ENCODE data around the gene ATP5PB. TPM values are rescaled to one million over a fixed set of nuclear protein-coding genes. Genes with fewer than 3 reads are reported as not detected.

Gene ATP5PB
- total RNA-seq, 1 experiment from 2014 or later: 194 TPM

DNA sequence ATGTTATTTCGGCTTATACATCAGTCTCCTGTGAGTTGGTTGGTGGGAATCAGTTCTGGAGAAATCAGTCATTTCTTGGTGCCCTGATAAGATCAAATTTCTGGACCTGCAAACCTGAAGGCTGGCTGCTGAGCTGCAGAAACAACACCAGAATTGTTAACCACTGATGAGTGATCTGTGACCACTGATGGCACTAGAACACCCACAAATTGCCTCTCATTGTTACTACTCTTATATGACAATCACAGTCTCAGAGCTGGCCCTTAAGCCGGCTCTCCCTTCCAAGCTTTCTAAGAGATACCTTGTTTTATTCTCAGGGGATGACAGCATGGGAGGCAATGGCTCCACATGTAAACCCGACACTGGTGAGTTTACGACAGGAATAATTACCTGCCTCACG is 26.4 kb downstream of the ATP5PB start:
- BruUV-seq (replicated peaks): no TSS peak
- Mint-ChIP-seq H3K4me1 (ENCODE audit: low read depth, unreplicated experiment) (no peaks in the 10 kb centered on the region), H3K27ac (ENCODE audit: unreplicated experiment) (no peak overlapping the region), H3K4me3 (ENCODE audit: unreplicated experiment) (no peak overlapping the region), H3K36me3 (ENCODE audit: insufficient read depth, unreplicated experiment) (no peaks in the 10 kb centered on the region), H3K27me3 (ENCODE audit: insufficient read depth, unreplicated experiment) (no peaks in the 10 kb centered on the region), H3K9me3 (ENCODE audit: unreplicated experiment) (no peaks in the 10 kb centered on the region)
- Histone ChIP-seq H3K4me3 (ENCODE audit: low read depth, low read length) (no peak overlapping the region), H3K9me3 (no peaks in the 10 kb centered on the region), H3K36me3 (ENCODE audit: control insufficient read depth, insufficient read depth, low read length) (no peaks in the 10 kb centered on the region), H3K4me1 (no peaks in the 10 kb centered on the region), H3K27me3 (replicated peaks; ENCODE audit: control insufficient read depth, insufficient read depth, low read length) (no peaks in the 10 kb centered on the region)
- intact Hi-C loops (cut with micrococcal nuclease; ENCODE audit: unreplicated experiment): no loop called here
- TF ChIP-seq, protein P1, sequence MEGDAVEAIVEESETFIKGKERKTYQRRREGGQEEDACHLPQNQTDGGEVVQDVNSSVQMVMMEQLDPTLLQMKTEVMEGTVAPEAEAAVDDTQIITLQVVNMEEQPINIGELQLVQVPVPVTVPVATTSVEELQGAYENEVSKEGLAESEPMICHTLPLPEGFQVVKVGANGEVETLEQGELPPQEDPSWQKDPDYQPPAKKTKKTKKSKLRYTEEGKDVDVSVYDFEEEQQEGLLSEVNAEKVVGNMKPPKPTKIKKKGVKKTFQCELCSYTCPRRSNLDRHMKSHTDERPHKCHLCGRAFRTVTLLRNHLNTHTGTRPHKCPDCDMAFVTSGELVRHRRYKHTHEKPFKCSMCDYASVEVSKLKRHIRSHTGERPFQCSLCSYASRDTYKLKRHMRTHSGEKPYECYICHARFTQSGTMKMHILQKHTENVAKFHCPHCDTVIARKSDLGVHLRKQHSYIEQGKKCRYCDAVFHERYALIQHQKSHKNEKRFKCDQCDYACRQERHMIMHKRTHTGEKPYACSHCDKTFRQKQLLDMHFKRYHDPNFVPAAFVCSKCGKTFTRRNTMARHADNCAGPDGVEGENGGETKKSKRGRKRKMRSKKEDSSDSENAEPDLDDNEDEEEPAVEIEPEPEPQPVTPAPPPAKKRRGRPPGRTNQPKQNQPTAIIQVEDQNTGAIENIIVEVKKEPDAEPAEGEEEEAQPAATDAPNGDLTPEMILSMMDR (IDR thresholded peaks at IDR 0.05; ENCODE audit: insufficient read depth in 1 of 2, low read depth in 1 of 2, low read length in 1 of 2, severe bottlenecking in 1 of 2, unreplicated experiment in 1 of 2): no peak
- CTCF ChIA-PET: no interaction called here
- DNase-seq: no peak
- POLR2A ChIA-PET: no interaction called here

DNA sequence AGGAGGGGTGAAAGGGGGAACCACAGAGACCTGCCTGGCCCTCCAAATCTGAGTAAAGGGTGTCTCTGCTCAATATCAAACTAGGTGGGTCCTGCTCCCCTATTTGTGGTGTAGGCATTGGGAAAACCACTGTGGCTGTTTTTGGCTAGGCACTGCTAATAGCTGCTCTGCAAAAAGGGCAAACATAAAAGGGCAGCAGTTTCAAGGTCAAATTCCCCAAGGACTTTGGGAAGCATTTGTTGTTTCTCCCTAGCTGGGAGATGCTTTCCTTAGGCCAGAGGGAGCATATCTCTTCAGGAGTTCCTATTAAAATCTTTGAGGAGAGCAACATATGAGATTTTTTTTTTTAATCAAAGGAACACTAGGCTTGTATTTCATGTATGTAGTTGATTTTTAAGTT is 26.9 kb downstream of the ATP5PB start:
- Mint-ChIP-seq H3K27ac (ENCODE audit: unreplicated experiment) (no peak overlapping the region), H3K4me1 (ENCODE audit: low read depth, unreplicated experiment) (no peaks in the 10 kb centered on the region), H3K36me3 (ENCODE audit: insufficient read depth, unreplicated experiment) (no peaks in the 10 kb centered on the region), H3K9me3 (ENCODE audit: unreplicated experiment) (no peaks in the 10 kb centered on the region), H3K27me3 (ENCODE audit: insufficient read depth, unreplicated experiment) (no peaks in the 10 kb centered on the region), H3K4me3 (ENCODE audit: unreplicated experiment) (no peak overlapping the region)
- Histone ChIP-seq H3K4me3 (ENCODE audit: low read depth, low read length) (no peak overlapping the region), H3K9me3 (no peaks in the 10 kb centered on the region), H3K36me3 (ENCODE audit: control insufficient read depth, insufficient read depth, low read length) (no peaks in the 10 kb centered on the region), H3K4me1 (no peaks in the 10 kb centered on the region), H3K27me3 (replicated peaks; ENCODE audit: control insufficient read depth, insufficient read depth, low read length) (no peaks in the 10 kb centered on the region)
- BruUV-seq (replicated peaks): no TSS peak
- intact Hi-C loops (cut with micrococcal nuclease; ENCODE audit: unreplicated experiment): no loop called here
- ChIA-PET CTCF (no interaction called here), POLR2A (no interaction called here)
- no peak for DNase-seq
- TF ChIP-seq, protein P1 (IDR thresholded peaks at IDR 0.05; ENCODE audit: insufficient read depth in 1 of 2, low read depth in 1 of 2, low read length in 1 of 2, severe bottlenecking in 1 of 2, unreplicated experiment in 1 of 2): no peak

DNA sequence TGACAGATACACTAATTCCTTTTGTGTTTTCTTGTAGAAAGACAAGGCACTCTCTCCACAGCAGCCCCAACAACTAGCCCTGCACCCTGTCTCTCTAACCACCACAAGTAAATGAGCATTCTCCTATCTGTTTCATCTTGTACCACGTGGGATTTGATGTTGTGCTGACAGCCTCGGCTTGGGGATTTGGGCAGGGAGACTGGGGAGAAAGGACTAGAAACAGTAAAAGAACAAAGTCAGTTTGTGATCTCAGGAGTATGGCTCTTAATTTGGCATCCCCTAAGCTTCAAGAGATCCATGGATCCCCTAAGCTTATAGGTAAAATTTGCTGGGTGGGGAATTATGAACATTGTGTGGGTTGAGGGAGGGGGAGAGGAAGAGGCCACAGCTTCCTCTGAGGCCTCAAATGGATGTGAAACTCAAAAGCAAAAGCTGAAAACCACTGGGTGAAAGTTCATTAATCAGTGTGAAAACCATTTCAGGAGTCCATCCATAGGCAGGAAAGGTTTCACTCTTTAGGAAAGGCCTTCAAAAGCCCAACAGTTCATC is 27.6 kb downstream of the ATP5PB start:
- CTCF ChIA-PET: no interaction called here
- H3K27me3 ChIP-seq (replicated peaks; ENCODE audit: control insufficient read depth, insufficient read depth, low read length): no peaks in the 10 kb centered on the region
- Mint-ChIP-seq H3K36me3 (ENCODE audit: insufficient read depth, unreplicated experiment) (no peaks in the 10 kb centered on the region), H3K4me3 (ENCODE audit: unreplicated experiment) (no peak overlapping the region), H3K27ac (ENCODE audit: unreplicated experiment) (no peak overlapping the region), H3K4me1 (ENCODE audit: low read depth, unreplicated experiment) (no peaks in the 10 kb centered on the region), H3K27me3 (ENCODE audit: insufficient read depth, unreplicated experiment) (no peaks in the 10 kb centered on the region), H3K9me3 (ENCODE audit: unreplicated experiment) (no peaks in the 10 kb centered on the region)
- POLR2A ChIA-PET: no interaction called here
- H3K36me3 ChIP-seq (ENCODE audit: control insufficient read depth, insufficient read depth, low read length): no peaks in the 10 kb centered on the region
- no peaks in the 10 kb centered on the region for H3K4me1 ChIP-seq
- H3K9me3 ChIP-seq: no peaks in the 10 kb centered on the region
- TF ChIP-seq, protein P1 (IDR thresholded peaks at IDR 0.05; ENCODE audit: insufficient read depth in 1 of 2, low read depth in 1 of 2, low read length in 1 of 2, severe bottlenecking in 1 of 2, unreplicated experiment in 1 of 2): no peak
- DNase-seq: no peak
- no peak overlapping the region for H3K4me3 ChIP-seq (ENCODE audit: low read depth, low read length)
- no TSS peak for BruUV-seq (replicated peaks)
- intact Hi-C loops (cut with micrococcal nuclease; ENCODE audit: unreplicated experiment): no loop called here

Measured in Caco-2 (cell line).